Dendritic cell treated with granulocyte-macrophage colony-stimulating factor and Interleukin-4, amounts not matched to agents 40 ng/mL and 50 ng/mL, for 4 days (primary cell): ENCODE measurements around the gene SEPTIN11.

ENCODE experiments used
- H3K27ac Mint-ChIP-seq: one replicate; pipeline ENCODE4 v1.8.0; 2022; ENCODE audit warnings: mild to moderate bottlenecking, mixed read lengths
- H3K27me3 Mint-ChIP-seq: one replicate; pipeline ENCODE4 v1.8.0; 2022; ENCODE audit warnings: mild to moderate bottlenecking, mixed read lengths
- H3K36me3 Mint-ChIP-seq: one replicate; pipeline ENCODE4 v1.8.0; 2022; ENCODE audit warnings: low read depth, mixed read lengths
- H3K4me1 Mint-ChIP-seq: one replicate; pipeline ENCODE4 v1.8.0; 2022; ENCODE audit warnings: low read depth, mixed read lengths
- H3K4me3 Mint-ChIP-seq: one replicate; pipeline ENCODE4 v1.8.0; 2022; ENCODE audit warnings: mild to moderate bottlenecking, moderate library complexity, mixed read lengths
- H3K9me3 Mint-ChIP-seq: one replicate; pipeline ENCODE4 v1.8.0; 2022; ENCODE audit warnings: mixed read lengths
- intact Hi-C: fragments of 100-400 bp; cut with micrococcal nuclease; formaldehyde crosslinking; loops from one replicate; pipeline ENCODE4 v1.15.0; 2022

SEPTIN11 gene

GRCh38 chr4:76949276-76950051 lies at the start of gene SEPTIN11:
TSS of gene SEPTIN11 (plus strand) at chr4:76949752. CDS start at chr4:76949904, 152 bp downstream.
- Mint-ChIP-seq H3K27ac (peak within 1 kb of the TSS; percentile 85), H3K4me3 (peak within 1 kb of the TSS; percentile 92), H3K27me3 (peaks cover 16% of the 10 kb centered on the region), H3K36me3 (peaks cover 25% of the 10 kb centered on the region), H3K9me3 (no peaks in the 10 kb centered on the region), H3K4me1 (peaks cover 41% of the 10 kb centered on the region)
- intact Hi-C loops = loop anchor here (2.0 to 5.0 kb wide), 3 partner anchors 57 to 245 kb away; no protein-coding TSS in a partner anchor

GRCh38 chr4:76902233-76902890 lies 47.2 kb upstream of the SEPTIN11 start:
- Mint-ChIP-seq H3K27ac (no peak overlapping the region), H3K27me3 (peaks cover 31% of the 10 kb centered on the region), H3K36me3 (no peaks in the 10 kb centered on the region), H3K9me3 (no peaks in the 10 kb centered on the region), H3K4me1 (peaks cover 5% of the 10 kb centered on the region), H3K4me3 (no peak overlapping the region)
- intact Hi-C loops = no loop called here

- no peak overlapping the region for H3K27ac Mint-ChIP-seq
- H3K4me1 Mint-ChIP-seq = no peaks in the 10 kb centered on the region
- H3K36me3 Mint-ChIP-seq = no peaks in the 10 kb centered on the region
- H3K9me3 Mint-ChIP-seq = no peaks in the 10 kb centered on the region
- no peak overlapping the region for H3K4me3 Mint-ChIP-seq
- peaks cover 8% of the 10 kb centered on the region for H3K27me3 Mint-ChIP-seq
- intact Hi-C loops = no loop called here
Measured at GRCh38 chr4:76904646-76905190, 44.8 kb upstream of the SEPTIN11 start.

GRCh38 chr4:76905521-76905920 lies 44.0 kb upstream of the SEPTIN11 start:
- intact Hi-C loops = no loop called here
- H3K36me3 Mint-ChIP-seq = no peaks in the 10 kb centered on the region

GRCh38 chr4:76909711-76910110 lies 39.8 kb upstream of the SEPTIN11 start:
- H3K27ac Mint-ChIP-seq = no peak overlapping the region
- no peaks in the 10 kb centered on the region for H3K27me3 Mint-ChIP-seq
- no peaks in the 10 kb centered on the region for H3K9me3 Mint-ChIP-seq
- H3K36me3 Mint-ChIP-seq = no peaks in the 10 kb centered on the region
- H3K4me3 Mint-ChIP-seq = no peak overlapping the region
- intact Hi-C loops = no loop called here
- H3K4me1 Mint-ChIP-seq = no peaks in the 10 kb centered on the region

More at GRCh38 chr4:76905521-76905920, 44.0 kb upstream of the SEPTIN11 start:
- H3K4me1 Mint-ChIP-seq = no peaks in the 10 kb centered on the region
- no peak overlapping the region for H3K27ac Mint-ChIP-seq
- no peak overlapping the region for H3K4me3 Mint-ChIP-seq
- H3K9me3 Mint-ChIP-seq = no peaks in the 10 kb centered on the region
- H3K27me3 Mint-ChIP-seq = peaks cover under 1% of the 10 kb centered on the region

GRCh38 chr4:76920715-76921114 lies 28.8 kb upstream of the SEPTIN11 start:
- Mint-ChIP-seq H3K4me1 (no peaks in the 10 kb centered on the region), H3K27me3 (no peaks in the 10 kb centered on the region), H3K9me3 (no peaks in the 10 kb centered on the region), H3K27ac (no peak overlapping the region), H3K4me3 (no peak overlapping the region), H3K36me3 (no peaks in the 10 kb centered on the region)
- intact Hi-C loops = no loop called here

GRCh38 chr4:76923619-76924357 lies 25.8 kb upstream of the SEPTIN11 start:
- no peak overlapping the region for H3K4me3 Mint-ChIP-seq
- H3K27ac Mint-ChIP-seq = no peak overlapping the region
- intact Hi-C loops = no loop called here
- no peaks in the 10 kb centered on the region for H3K27me3 Mint-ChIP-seq
- H3K36me3 Mint-ChIP-seq = no peaks in the 10 kb centered on the region
- H3K9me3 Mint-ChIP-seq = no peaks in the 10 kb centered on the region
- H3K4me1 Mint-ChIP-seq = no peaks in the 10 kb centered on the region

- Mint-ChIP-seq H3K4me1 (no peaks in the 10 kb centered on the region), H3K27ac (no peak overlapping the region), H3K4me3 (no peak overlapping the region), H3K27me3 (no peaks in the 10 kb centered on the region), H3K36me3 (no peaks in the 10 kb centered on the region), H3K9me3 (no peaks in the 10 kb centered on the region)
- intact Hi-C loops = no loop called here
Measured at GRCh38 chr4:76926841-76927240, 22.7 kb upstream of the SEPTIN11 start.

GRCh38 chr4:76930685-76931084 lies 18.9 kb upstream of the SEPTIN11 start:
- H3K9me3 Mint-ChIP-seq = no peaks in the 10 kb centered on the region
- H3K27me3 Mint-ChIP-seq = no peaks in the 10 kb centered on the region
- H3K27ac Mint-ChIP-seq = no peak overlapping the region
- intact Hi-C loops = no loop called here
- H3K4me1 Mint-ChIP-seq = no peaks in the 10 kb centered on the region
- H3K4me3 Mint-ChIP-seq = no peak overlapping the region
- no peaks in the 10 kb centered on the region for H3K36me3 Mint-ChIP-seq

- Mint-ChIP-seq H3K9me3 (no peaks in the 10 kb centered on the region), H3K36me3 (no peaks in the 10 kb centered on the region), H3K4me3 (no peak overlapping the region), H3K4me1 (no peaks in the 10 kb centered on the region), H3K27me3 (no peaks in the 10 kb centered on the region), H3K27ac (no peak overlapping the region)
- intact Hi-C loops = no loop called here
Measured at GRCh38 chr4:76931087-76931486, 18.5 kb upstream of the SEPTIN11 start.

- Mint-ChIP-seq H3K27me3 (no peaks in the 10 kb centered on the region), H3K27ac (no peak overlapping the region), H3K4me1 (no peaks in the 10 kb centered on the region), H3K9me3 (peaks cover 6% of the 10 kb centered on the region), H3K4me3 (no peak overlapping the region), H3K36me3 (no peaks in the 10 kb centered on the region)
- intact Hi-C loops = no loop called here
Measured at GRCh38 chr4:76931576-76932276, 17.8 kb upstream of the SEPTIN11 start.

GRCh38 chr4:76939184-76939583 lies 10.4 kb upstream of the SEPTIN11 start:
- no peaks in the 10 kb centered on the region for H3K36me3 Mint-ChIP-seq
- no peaks in the 10 kb centered on the region for H3K4me1 Mint-ChIP-seq
- H3K27me3 Mint-ChIP-seq = no peaks in the 10 kb centered on the region
- no peak overlapping the region for H3K27ac Mint-ChIP-seq
- intact Hi-C loops = no loop called here
- peaks cover 20% of the 10 kb centered on the region for H3K9me3 Mint-ChIP-seq
- no peak overlapping the region for H3K4me3 Mint-ChIP-seq

- Mint-ChIP-seq H3K27ac (no peak overlapping the region), H3K27me3 (no peaks in the 10 kb centered on the region), H3K4me1 (peaks cover 4% of the 10 kb centered on the region), H3K36me3 (no peaks in the 10 kb centered on the region), H3K9me3 (peaks cover 10% of the 10 kb centered on the region), H3K4me3 (no peak overlapping the region)
- intact Hi-C loops = no loop called here
Measured at GRCh38 chr4:76943129-76943620, 6.4 kb upstream of the SEPTIN11 start.
